OCI-LY7 (cell line): ENCODE measurements around the gene FOXC2.

Source experiments
- EZH2phosphoT487 ChIP-seq: fragments of 200-600 bp; sonication (generic); IDR thresholded peaks from 2 replicates; pipeline ENCODE4 v1.6.1; 2018; ENCODE audit warnings: low read depth, borderline replicate concordance, mild to moderate bottlenecking, mixed run types, antibody characterized with exemption, low read length, moderate library complexity, mixed read lengths
- TF ChIP-seq, protein P1 (sequence below): fragments of 200-600 bp; sonication (generic); conservative IDR thresholded peaks from 2 replicates; pipeline ENCODE4 v1.5.1; 2014; ENCODE audit warnings: mild to moderate bottlenecking, antibody characterized with exemption, low read length, moderate library complexity, mixed read lengths

DNA sequence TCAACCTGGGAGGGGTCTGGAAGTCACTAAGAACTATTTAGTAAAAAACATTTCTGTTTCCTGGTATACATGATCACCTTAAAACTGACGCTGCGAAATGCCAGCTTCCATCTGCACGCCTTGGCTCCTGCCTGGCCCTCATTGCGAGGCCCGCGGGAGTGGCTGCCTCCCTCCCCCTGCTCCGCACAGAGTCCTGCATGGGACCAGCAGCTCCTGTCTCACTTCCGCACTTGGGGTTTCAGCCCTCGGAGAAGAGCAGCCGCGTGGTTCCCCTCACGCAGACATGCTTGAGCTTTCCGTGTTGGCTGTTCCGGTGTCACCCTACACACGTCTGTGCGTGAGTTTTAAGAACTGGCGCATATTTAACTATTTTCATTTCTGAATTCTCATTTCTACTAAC is 30.0 kb upstream of the FOXC2 start:
- TF ChIP-seq, protein P1, sequence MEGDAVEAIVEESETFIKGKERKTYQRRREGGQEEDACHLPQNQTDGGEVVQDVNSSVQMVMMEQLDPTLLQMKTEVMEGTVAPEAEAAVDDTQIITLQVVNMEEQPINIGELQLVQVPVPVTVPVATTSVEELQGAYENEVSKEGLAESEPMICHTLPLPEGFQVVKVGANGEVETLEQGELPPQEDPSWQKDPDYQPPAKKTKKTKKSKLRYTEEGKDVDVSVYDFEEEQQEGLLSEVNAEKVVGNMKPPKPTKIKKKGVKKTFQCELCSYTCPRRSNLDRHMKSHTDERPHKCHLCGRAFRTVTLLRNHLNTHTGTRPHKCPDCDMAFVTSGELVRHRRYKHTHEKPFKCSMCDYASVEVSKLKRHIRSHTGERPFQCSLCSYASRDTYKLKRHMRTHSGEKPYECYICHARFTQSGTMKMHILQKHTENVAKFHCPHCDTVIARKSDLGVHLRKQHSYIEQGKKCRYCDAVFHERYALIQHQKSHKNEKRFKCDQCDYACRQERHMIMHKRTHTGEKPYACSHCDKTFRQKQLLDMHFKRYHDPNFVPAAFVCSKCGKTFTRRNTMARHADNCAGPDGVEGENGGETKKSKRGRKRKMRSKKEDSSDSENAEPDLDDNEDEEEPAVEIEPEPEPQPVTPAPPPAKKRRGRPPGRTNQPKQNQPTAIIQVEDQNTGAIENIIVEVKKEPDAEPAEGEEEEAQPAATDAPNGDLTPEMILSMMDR: no peak
- no peak for TF ChIP-seq EZH2phosphoT487
